Activated CD4-positive, alpha-beta T cell treated with anti-CD3 and anti-CD28 coated beads for 4 hours (primary cell): ENCODE measurements around the gene NCF2.
"Not testable (repeated sequence)": the region's sequence is repeated elsewhere in the genome, so short reads cannot be mapped to it uniquely, and the experiment has no call there.

Source experiments
- DNase-seq, 2 donors: peaks; one replicate each; pipeline ENCODE4 v3.0.0-alpha.2; 2020

Gene NCF2

GRCh38 chr1:183590244-183591191, at the start of gene NCF2:
Gene NCF2 (minus strand): TSS chr1:183590459. CDS start chr1:183590329, 130 bp downstream.
- DNase-seq: peak in 1 of 2 donors; percentile 12

- DNase-seq: no peak
These were observed 48.6 kb upstream of the NCF2 start for GRCh38 chr1:183638649-183639387.

GRCh38 chr1:183636783-183637182, 46.5 kb upstream of the NCF2 start:
- DNase-seq: no peak

- DNase-seq: no peak
These were observed 46.0 kb upstream of the NCF2 start for GRCh38 chr1:183636334-183636682.

GRCh38 chr1:183635606-183636333, 45.5 kb upstream of the NCF2 start, which contains the start of gene ARPC5:
Gene ARPC5 (minus strand): TSS chr1:183635783. CDS start chr1:183635659, 124 bp downstream.
- DNase-seq: peak; percentile 95 to 97

- DNase-seq: peak; percentile 27 to 29
These were observed 44.9 kb upstream of the NCF2 start for GRCh38 chr1:183635099-183635605.

- no peak for DNase-seq
These were observed 44.3 kb upstream of the NCF2 start for GRCh38 chr1:183634429-183635065.

GRCh38 chr1:183633676-183634343, 43.6 kb upstream of the NCF2 start:
- DNase-seq: peak; percentile 22 to 39

GRCh38 chr1:183632964-183633363, 42.7 kb upstream of the NCF2 start:
- no peak for DNase-seq

GRCh38 chr1:183632114-183632513, 41.9 kb upstream of the NCF2 start:
- no peak for DNase-seq

GRCh38 chr1:183630748-183631147, 40.5 kb upstream of the NCF2 start:
- no peak for DNase-seq

- DNase-seq: no peak
These were observed 38.3 kb upstream of the NCF2 start for GRCh38 chr1:183628537-183628936.

GRCh38 chr1:183626236-183626635, 36.0 kb upstream of the NCF2 start:
- not testable (repeated sequence) for DNase-seq

- DNase-seq: peak; percentile 37 to 51
These were observed 32.9 kb upstream of the NCF2 start for GRCh38 chr1:183622884-183623785.

GRCh38 chr1:183622013-183622412, 31.8 kb upstream of the NCF2 start:
- DNase-seq: no peak

GRCh38 chr1:183620311-183620710, 30.1 kb upstream of the NCF2 start:
- no peak for DNase-seq

GRCh38 chr1:183619781-183620180, 29.5 kb upstream of the NCF2 start:
- DNase-seq: no peak

- DNase-seq: not testable (repeated sequence)
These were observed 27.9 kb upstream of the NCF2 start for GRCh38 chr1:183618202-183618601.

- DNase-seq: not testable (repeated sequence)
These were observed 22.7 kb upstream of the NCF2 start for GRCh38 chr1:183612975-183613374.

- DNase-seq: no peak
These were observed 22.1 kb upstream of the NCF2 start for GRCh38 chr1:183612407-183612806.

GRCh38 chr1:183611021-183611420, 20.8 kb upstream of the NCF2 start:
- DNase-seq: no peak
